ENCODE measurements around the gene SV2B.

SV2B gene

DNA sequence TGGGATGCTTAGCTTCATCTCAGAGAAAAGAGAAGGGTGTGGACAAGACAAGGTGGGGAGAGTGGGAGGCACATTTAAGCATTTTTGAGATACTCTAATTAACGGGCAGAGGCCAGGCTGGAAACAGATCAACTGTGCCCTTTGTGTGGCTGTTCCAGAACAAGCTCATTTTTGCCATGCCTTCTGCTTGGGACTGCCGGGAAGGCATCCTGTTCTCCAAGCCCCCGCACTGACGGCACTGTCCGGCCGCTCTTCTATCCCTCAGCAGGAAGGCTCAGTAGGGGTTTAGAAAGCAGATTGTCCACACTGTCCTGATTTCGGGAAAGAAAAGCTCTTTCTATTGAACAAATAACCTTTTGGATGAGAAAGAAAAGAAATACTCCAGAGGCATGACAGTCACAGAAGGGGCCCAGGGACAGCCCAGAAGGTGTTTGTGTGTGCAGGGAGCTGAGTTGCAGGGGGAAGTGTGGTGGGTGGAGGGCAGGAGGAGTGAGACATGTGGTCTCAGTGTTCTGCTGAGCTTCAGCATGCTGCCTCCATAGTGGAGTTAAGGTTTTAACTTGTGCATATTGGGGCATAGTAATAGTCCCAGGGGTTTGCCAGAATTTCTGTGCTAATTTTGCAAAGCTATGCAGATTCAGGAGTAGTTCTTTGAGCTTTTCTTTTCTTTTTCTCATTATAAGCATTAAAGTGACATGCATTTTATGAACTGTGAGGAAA lies 27.3 kb downstream of the SV2B start:
- H3K27ac ChIP-seq: no peak overlapping the region
- no peak for TF ChIP-seq ZFX (IDR thresholded peaks at IDR 0.05)

DNA sequence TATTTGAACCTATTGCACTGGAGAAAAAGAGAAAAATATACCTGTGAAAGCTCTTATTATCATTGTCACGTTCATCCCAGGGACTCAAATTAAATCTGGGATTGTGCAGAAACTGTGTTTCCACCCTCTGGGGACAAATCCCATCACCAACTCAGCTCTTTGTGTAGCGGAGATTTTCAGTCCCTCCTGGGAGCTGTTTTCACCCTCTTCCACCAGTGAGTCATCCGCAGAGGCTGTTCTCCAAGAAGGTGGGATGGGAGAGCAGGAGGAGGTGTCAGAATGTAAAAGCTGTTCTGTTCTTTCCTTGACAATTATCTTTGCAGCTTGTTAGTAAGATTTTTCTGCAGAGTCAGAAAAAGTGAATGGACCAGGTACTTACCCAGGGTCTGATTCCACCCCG lies 28.0 kb downstream of the SV2B start:
- TF ChIP-seq ZFX (IDR thresholded peaks at IDR 0.05): no peak
- TF ChIP-seq, protein P1, sequence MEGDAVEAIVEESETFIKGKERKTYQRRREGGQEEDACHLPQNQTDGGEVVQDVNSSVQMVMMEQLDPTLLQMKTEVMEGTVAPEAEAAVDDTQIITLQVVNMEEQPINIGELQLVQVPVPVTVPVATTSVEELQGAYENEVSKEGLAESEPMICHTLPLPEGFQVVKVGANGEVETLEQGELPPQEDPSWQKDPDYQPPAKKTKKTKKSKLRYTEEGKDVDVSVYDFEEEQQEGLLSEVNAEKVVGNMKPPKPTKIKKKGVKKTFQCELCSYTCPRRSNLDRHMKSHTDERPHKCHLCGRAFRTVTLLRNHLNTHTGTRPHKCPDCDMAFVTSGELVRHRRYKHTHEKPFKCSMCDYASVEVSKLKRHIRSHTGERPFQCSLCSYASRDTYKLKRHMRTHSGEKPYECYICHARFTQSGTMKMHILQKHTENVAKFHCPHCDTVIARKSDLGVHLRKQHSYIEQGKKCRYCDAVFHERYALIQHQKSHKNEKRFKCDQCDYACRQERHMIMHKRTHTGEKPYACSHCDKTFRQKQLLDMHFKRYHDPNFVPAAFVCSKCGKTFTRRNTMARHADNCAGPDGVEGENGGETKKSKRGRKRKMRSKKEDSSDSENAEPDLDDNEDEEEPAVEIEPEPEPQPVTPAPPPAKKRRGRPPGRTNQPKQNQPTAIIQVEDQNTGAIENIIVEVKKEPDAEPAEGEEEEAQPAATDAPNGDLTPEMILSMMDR (conservative IDR thresholded peaks at IDR 0.05): no peak
- H3K27ac ChIP-seq: no peak overlapping the region

DNA sequence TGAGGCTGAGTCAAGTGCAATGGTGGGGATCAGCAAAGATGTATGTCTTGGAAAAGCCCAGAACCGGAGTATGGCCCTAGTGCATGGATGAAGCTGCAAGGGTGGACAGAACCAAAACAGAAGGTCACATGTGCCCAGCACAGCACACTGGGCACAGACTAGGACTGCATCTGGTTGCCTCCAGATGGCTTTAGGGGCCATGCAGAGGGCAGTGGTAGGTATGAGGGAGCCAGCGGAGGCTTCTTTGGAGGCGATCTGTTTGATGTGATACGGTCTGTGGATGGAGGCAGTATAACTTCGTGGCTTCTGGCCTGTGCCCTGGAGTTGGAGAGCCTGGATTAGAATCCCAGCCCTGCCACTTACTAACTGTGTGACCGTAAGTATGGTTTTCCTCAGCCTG lies 29.4 kb downstream of the SV2B start:
- TF ChIP-seq, protein P1 (conservative IDR thresholded peaks at IDR 0.05): no peak
- no peak for TF ChIP-seq ZFX (IDR thresholded peaks at IDR 0.05)
- H3K27ac ChIP-seq: no peak overlapping the region

DNA sequence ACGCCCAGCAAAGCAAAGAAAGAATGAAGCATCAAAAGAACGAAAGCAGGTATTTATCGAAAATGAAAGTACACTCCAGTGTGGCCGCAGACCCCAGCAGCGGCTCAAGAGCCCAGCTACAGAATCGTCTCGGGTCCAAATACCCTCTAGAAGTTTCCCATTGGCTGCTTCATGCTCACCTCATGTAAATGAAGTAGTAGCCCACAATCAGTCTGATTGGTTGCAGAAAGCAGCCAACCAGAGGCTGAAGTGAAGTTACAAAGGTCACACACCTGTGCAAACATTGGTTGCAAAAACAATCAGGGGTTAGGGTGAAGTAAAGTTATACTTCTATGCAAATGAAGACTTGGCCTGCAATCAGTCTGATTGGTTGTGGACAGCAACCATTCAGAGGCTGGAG lies 32.0 kb downstream of the SV2B start:
- no peak for TF ChIP-seq ZFX (IDR thresholded peaks at IDR 0.05)
- TF ChIP-seq, protein P1 (conservative IDR thresholded peaks at IDR 0.05): no peak
- H3K27ac ChIP-seq: no peak overlapping the region

DNA sequence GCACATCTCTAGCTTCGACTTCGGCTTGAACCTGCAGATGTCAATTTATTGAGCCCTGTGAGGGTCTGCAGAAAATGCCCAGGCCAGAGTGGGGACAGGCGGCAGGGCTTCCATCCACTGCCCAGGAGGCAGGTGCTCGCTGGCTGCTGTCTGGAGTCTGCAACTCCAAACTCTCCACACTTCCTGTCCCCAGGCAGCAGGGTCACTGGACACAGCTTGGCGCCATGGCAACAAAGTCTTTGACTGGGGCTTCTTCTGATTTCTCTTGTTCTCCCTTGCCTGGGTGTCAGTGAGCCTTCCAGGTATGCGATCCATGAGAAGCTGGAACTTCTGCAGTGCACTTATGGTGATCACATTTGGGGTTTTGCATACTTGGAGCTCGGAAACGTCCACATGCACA lies 33.5 kb downstream of the SV2B start:
- H3K27ac ChIP-seq: no peak overlapping the region
- TF ChIP-seq ZFX (IDR thresholded peaks at IDR 0.05): no peak
- TF ChIP-seq, protein P1 (conservative IDR thresholded peaks at IDR 0.05): no peak

DNA sequence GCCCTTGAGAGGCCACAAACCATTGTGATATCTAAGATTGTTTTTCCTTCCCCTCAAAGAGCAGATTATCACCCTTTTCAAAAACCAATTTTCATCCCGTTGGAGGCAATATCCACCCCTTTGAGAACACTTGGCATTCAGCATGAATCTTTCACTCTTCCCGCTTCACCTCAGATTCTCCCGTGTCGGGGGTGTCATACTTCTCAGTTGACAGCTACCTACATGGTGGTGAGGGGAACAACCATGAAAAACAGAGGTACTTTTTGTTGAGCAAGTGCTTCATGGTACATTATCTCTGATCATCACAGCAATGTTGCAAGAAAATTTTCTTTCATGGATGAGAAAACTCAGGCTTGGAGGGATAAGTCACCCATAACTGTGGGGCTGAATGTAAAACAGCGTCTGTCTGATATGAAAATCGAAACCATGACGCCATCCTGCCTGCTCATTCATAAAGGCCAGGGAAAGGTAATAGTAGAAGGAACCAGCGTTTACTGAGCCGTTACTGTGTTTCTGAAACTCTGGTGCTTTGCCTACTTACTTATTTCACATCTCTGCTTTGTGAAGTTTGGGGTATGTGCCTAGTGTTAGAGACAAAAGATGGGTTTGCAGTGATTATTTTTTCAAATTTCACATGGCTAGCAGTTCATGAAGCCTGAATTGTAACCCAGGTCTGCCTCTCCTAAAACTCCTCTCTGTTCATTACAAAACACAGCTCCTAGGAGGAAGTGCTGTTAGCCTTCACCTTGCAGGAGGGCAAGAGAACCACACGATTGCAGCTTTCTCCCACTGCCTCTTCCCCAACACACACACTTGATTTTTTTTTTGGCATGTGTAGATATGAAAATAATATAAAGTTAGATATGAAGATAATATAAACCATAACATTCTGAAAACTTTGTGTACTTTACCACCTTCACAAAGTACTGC lies 35.4 kb downstream of the SV2B start:
- no peak overlapping the region for H3K27ac ChIP-seq
- no peak for TF ChIP-seq ZFX (IDR thresholded peaks at IDR 0.05)
- TF ChIP-seq, protein P1 (conservative IDR thresholded peaks at IDR 0.05): no peak

DNA sequence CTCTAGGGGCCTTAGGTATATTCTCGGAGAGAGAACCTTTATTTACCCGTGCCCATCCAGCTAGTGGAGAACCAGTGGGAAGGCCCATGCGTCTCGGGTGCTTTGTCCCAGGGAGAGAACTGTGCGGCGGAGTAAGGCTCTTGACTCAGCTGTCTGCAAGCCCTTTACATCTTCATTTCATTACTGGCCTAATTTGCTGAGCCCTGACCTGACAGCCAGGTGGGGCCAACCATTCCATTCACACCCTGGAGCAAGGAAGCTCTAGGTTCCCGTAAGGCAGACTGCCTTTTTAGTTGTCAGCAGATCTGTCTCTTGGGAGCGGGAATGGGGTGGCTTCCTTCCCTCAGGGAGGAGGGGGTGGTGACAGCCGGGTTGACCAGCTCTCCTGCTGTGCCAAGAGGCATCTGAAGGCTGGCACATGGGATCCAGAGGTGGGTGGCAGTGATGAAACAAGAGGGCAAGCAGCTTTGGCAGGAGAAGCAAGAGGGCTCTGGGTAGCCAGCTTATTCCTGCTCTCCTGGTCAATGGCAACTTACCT lies 36.4 kb downstream of the SV2B start:
- TF ChIP-seq, protein P1 (conservative IDR thresholded peaks at IDR 0.05): no peak
- TF ChIP-seq ZFX (IDR thresholded peaks at IDR 0.05): no peak
- H3K27ac ChIP-seq: no peak overlapping the region

Data from C4-2B (cell line).